NCI-H1436 treated with DMSO at 0.1 percent for 48 hours (cell line): ENCODE results near the gene EHHADH.
"Not testable (repeated sequence)": the region's sequence is repeated elsewhere in the genome, so short reads cannot be mapped to it uniquely, and the experiment has no call there.

Experiments used
- DNase-seq: peaks from one replicate; lab custom pipeline; 2025; lab: John Stamatoyannopoulos, UW

Gene EHHADH

GRCh38 chr3:185253645-185254410 lies at the start of gene EHHADH:
Gene EHHADH, minus strand, starts transcription at chr3:185254049. Its CDS starts 27 bp downstream, at chr3:185254022.
- peak; percentile 32 for DNase-seq

DNA sequence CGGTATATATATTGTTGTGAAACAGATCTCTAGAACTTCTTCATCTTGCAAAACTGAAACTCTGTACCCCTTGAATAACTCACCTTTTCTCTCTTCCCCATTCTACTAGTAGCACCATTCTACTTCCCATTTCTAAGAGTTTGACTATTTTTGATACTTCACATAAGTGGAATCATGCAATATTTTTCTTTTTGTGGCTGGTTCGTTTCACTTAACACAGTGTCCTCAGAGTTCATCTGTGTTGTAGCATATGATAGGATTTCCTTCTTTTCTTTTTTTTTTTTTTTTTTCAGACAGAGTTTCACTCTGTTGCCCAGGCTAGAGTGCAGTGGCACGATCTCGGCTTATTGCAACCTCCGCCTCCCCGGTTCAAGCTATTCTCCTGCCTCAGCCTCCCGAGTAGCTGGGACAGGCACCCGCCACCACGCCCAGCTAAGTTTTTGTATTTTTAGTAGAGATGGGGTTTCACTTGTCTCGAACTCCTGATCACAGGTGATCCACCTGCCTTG lies 46.1 kb upstream of the EHHADH start:
- not testable (repeated sequence) for DNase-seq

- no peak for DNase-seq
These were observed 44.0 kb upstream of the EHHADH start for GRCh38 chr3:185297867-185298266.

DNA sequence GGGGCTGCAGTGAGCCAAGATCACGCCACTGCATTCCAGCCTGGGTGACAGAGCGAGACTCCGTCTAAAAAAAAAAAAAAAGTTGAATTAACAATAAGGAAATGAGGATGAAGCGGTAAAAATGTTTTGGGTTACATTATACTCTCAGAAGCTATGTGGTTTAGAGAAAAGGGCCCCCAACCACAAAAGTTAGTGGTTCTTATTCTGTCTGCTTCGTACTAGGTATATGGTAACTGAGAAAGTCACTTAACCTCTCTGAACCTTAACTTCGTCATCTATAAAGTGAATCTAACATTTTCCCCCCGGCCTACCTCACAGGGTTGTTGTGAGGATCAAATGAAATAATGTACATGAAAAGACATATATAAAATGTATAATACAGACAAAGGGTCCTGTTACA lies 38.4 kb upstream of the EHHADH start:
- DNase-seq, result no peak

DNA sequence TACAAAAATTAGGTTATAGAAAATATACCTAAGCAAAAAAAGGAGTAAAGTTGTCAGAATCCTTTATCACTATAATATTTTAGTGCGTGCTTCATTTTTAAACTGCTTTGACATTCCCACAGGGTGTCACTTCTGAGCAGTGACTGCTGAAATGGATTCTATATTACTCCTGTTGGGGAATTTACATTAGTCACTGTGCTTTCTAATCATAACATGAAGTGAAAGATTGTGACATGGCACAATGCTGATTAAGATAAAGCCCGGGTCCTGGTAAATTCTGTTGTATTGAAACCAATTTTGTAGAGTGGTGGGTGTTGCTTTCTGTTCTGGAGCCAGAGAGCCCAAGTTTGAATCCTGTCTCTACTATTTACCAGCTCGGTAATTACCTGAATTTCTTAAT lies 36.4 kb upstream of the EHHADH start:
- no peak for DNase-seq

GRCh38 chr3:185283374-185283935 lies 29.6 kb upstream of the EHHADH start:
- no peak for DNase-seq

DNA sequence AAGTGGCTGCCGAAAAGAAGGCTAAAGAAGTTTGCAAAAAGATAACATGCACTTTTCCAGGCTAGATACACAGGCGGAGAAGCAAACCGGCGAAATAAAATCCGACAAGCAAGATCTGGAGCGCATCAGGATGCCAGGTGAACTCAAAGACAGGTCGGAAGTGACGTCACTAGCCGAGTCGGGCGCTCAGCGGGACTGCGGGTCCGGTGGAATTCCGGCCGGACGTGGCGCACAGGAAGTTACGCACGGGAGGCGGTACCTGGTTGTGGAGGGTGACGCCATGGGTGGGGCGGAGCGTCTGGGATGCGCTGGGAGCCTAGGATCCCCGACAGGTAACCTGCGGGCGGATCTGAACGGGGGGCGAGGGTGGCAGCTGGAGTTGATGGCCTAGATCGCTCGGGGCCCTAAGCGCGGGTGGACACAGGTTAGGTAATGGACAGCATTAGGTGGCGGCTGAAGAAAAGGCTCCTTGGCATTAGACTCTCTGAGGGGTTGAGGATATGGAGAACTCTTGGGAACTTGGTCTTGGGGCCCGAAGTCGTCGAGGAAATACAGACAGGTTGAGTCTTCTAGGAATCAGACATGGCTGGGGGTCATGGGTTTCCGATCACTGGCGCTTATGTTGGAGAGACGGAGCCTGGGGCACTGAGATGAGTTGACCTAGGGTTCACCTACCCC lies 29.0 kb upstream of the EHHADH start:
- peak; percentile 83 for DNase-seq

DNA sequence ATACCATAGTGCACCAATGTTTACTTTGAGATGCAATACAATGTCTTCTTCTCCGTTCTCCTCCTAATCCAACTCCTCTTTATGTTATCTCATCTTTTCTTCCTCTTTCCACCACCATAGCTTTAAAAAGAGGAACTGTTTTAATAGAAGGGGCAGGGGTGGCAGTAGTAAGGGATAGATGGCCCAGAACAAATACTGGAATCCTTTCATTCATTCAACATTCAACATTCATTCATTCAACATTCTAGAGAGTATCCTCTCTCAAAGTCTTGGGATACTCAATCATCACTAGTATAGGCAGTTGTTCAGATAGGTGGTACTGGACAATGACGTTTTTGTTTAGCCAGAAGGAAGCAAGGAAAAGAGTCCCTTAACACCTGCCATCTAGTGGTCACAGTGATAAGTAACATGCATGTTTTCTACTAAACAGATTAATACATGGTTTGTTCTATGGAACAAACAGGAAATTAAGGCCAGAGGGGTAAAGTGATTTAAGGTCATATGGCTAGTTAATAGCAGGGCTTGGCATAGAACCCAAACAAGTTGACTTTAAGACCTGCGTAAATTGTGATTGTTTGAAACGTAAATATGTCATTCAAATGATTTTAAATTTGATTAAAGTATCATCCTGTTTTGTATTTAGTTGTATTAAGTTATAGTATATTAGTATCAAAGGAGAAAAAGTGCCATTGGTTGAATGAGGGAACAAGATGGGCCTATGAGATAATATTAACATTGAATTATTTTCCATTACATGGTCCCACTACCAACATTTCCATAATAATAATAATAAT lies 26.9 kb upstream of the EHHADH start:
- peak; percentile 22 for DNase-seq

- DNase-seq, result no peak
These were observed 25.8 kb upstream of the EHHADH start for GRCh38 chr3:185279587-185280138.

DNA sequence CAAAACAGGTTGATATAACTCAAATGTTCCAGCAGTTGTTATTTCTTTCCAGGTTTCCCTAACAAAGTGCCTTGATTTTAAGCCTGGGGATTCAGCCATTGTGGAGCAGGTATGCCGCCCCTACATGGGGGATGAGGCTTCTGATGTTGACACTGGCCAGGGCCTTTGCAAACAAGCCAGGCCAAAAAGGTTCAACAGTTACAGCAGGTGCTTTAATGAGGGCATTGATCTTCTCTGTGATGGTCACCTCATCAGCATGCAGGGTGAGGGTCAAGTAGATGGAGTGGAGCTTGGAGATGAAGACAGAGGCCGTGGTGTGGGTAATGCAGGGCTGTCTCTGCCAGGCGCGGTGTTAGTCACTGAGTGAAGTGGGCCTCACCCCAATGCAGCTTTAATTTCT lies 22.6 kb upstream of the EHHADH start:
- no peak for DNase-seq

DNA sequence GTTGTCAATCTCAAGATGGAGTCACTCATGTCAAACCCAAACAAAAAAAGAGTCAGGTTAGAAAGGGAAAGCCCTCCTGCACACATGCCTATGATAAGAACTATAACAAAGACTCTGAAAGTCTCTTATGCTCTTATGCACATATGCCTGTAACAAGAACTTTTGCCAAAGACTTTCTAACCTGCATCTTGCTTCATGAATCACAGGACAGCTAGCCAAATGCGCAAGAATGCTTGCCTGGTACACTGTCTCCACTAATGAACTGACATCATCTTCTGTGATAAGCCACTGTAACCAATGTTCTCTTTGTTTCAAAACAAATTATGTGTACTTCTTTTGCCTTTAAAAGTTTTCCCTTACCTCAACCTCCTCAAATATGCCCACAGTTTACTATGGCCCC lies 18.2 kb upstream of the EHHADH start:
- DNase-seq, result no peak

GRCh38 chr3:185270956-185271332 lies 17.1 kb upstream of the EHHADH start:
- DNase-seq, result peak; percentile 80

GRCh38 chr3:185270262-185270955 lies 16.6 kb upstream of the EHHADH start:
- peak; percentile 77 for DNase-seq

- no peak for DNase-seq
These were observed 14.5 kb upstream of the EHHADH start for GRCh38 chr3:185268194-185268962.

DNA sequence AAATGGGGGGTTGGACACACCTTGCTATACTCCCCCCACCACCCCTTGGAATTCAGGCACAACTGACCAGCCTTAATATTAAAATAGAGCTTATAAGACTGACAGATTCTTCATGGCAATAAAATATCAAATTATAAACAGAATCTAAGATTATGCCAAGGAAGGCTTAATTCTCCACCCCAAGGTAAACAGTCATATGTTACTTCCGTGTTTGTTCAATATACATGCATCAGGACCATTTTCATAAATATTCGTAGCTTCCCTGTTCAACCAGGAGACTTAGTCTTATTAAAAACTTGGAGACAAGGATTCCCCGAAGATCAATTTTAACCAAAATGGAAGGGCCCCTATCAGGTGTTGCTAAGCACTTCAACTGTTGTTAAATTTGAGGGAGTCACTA lies 13.3 kb upstream of the EHHADH start:
- no peak for DNase-seq

DNA sequence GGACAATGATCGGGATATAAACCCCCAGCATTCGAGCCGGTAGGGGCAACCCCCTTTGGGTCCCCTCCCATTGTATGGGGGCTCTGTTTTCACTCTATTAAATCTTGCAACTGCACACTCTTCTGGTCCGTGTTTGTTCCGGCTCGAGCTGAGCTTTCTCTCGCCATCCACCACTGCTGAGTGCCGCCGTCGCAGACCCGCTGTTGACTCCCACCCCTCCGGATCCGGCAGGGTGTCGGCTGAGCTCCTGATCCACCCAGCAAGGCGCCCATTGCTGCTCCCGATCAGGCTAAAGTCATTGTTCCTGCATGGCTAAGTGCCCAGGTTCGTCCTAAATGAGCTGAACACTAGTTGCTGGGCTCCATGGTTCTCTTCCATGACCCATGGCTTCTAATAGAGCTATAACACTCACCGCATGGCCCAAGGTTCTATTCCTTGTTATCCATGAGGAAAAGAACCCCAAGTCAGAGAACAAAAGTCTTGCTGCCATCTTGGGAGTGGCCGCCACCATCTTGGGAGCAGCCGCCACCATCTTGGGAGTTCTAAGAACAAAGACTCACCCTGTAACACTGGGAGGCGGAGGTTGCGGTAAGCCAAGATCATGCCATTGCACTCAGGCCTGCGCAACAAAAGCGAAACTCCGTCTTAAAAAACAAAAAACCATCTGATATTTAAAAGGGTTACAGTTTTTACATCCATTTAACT lies 11.2 kb upstream of the EHHADH start:
- no peak for DNase-seq

DNA sequence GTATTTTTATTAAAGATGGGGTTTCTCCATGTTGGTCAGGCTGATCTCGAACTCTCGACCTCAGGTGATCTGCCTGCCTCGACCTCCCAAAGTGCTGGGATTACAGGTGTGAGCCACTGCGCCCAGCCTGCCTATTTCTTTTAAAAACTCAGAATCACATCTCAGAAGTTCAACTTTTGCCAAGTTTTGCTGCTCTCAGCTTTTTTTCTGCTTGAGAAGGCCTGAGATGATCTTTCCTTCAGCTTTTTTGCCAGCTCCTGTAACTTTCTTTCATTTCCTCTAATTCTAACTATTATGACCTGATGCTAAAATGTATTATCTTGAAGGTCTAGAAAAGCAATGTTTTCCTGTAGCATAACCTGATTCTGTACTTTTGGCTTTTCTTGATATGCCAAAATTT lies 9.6 kb upstream of the EHHADH start:
- DNase-seq, result no peak

DNA sequence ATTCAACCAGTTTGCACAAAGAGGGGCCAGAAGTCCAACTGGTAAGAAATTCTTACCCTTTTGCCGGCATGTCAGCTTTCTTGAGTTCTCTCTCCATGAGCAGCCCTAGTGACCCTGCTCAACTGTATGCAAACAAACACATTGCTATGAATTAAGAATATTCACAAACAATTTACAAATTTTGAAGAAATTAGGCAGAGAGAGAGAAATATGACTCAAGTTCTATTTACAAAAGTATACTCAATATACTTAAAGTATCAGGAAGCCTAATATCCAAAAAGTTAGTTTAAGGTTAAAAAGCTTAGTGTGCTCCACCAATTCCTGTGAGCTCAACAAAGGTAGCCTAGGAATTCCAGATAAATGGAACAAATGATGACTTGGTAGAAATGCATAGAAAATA lies 3.5 kb upstream of the EHHADH start:
- no peak for DNase-seq

DNA sequence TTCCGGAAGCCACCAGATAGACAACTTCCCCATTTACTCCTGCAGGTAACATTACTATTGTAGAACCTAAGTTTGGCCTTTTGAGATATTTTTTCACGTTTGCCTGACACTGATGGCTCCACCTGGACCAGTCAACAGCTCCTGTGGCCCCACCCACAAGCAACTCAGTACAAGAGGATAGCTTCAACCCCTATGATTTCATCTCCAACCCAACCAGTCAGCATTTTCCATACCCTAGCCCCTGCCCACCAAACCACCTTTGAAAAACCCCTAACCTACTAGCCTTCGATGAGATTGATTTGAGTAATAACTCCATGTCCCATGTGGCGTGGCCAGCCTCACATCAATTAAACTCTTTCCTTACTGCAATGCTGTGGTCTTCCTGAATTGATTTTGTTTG lies 950 bp upstream of the EHHADH start:
- DNase-seq, result no peak

- DNase-seq, result not testable (repeated sequence)
These were observed 716 bp downstream of the EHHADH start for GRCh38 chr3:185253133-185253532.
